ENCODE results near the gene N4BP2L2. TPM values are rescaled to one million over a fixed set of nuclear protein-coding genes. Genes with fewer than 3 reads are reported as not detected.

N4BP2L2 gene
- total RNA-seq = 84.3 and 87.4 TPM in 2 replicates

DNA sequence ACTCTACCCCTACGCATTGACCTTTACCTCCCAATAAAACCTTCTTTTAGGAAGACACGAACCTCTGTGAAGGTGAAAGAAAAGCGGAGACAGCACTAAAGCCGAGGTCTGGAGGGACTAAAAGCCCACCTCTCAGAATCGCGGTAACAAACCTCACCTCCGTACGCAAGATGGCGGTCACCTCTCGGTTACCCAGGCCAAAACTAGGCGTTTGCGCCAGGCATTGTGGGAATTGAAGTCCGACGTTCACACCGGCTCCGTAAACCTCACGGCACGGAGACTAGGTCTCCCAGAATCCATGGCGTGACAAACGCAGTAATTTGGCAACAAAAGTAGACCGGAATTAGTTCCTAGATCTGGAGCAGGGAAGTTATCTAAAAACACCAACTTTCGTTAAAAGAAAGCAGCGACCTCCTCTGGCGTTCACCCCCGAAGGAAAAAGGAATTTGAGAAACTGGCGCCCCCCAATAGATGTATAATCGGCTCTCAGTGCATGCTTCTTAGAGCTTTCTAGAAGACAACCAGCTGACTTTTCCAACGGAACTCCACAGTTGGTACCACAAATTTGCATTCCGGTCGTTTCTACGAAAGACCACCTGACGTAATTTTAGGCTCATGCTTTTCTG, at the start of gene N4BP2L2:
Gene N4BP2L2 (minus strand): TSS at position 175 of the 626 bp plus-strand sequence. CDS start 1,768 bp downstream, outside the sequence.

DNA sequence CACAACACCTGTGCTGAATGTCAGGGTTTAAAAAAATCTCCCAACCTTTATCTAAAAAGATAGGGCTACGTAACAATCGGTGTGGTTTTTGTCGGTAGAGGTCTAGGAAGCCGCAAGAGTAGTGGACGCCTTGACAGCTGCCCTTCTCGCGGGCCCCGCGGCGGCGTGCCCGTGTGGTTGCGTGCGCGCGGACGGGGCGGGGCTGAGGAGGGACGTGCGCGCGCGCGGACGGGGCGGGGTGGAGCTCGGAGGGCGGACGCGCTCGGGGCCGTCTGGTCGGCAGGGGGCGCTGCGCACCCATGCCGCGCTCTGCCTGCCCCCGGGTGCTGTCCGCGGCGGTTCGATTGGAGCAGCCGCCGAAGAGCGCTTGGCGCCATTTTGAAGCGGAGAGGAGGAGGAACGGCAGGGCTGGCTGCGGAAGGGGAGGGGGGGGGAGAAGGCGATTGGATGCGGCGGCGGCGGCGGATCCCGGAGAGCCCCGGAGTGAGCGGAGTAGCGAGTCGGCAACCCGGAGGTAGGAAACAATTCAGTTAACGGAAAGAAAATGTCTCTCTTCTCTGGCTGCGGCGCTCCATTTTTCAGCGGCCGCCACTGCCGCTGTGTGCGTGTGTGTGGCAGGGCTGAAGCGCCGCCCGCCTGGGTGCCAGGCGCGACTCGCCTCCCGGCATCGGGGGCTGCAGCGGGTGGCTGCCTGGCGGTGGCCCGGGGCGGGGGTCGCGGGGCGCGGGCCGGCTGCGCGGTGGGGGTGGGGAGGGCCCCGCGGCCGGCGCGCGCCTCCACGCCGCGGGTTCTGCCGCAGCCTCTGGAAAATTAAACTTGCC, 47.7 kb upstream of the N4BP2L2 start, which contains the start of gene PDS5B:
Gene PDS5B (plus strand): TSS at position 373 of the 821 bp plus-strand sequence. CDS start 62,321 bp downstream, outside the sequence.

DNA sequence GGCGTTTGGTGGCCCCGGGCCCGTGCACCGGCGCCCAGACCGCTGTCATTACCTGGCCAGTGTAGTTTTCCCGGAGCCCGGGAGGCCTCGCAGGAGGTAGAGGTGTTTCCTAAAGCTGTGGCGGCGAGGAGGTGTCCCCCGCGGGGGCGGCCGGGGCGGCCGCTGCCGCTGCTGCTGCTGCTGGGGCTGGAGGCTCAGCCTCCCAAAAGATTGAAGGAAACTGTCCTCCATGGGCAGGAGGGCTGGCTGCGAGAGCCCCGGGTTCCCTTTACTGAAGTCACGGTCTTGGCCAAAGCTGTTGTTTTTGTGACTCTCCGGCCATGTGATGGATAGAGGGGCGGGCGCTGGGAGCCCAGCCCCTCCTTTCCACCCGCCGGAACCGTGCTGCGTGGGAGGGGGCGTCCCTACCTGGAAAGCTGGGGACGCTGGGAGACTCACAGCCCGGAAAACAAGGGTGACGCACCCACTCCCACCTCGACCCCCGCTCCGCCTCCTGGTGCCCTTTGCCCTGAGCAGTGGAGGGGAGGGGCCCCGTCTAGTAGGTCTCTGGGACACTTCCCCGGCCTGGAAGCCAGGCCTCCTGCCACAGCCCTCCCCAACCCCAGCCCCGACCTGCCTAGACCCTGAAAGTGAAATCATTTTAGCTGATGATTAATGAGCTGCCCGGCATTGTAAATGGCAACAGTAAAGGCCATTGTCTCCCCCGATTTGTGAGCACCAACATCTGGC, 110.6 kb downstream of the N4BP2L2 start, which contains the start of gene N4BP2L1:
Gene N4BP2L1 (minus strand): TSS at position 279 of the 729 bp plus-strand sequence. CDS start 48 bp downstream, at position 231.

Small RNA genes within 50 kb of the gene (small RNA-seq; reads per million reads assigned to genes)
- not detected for gene RF00190

Other genes with a start within 250 kb of the N4BP2L2 start
- not detected in 2 replicates for gene ZAR1L, start 223.4 kb downstream of the N4BP2L2 start, total RNA-seq
- gene BRCA2, start 223.3 kb downstream of the N4BP2L2 start, total RNA-seq = 3.9 and 11.5 TPM in 2 replicates
- 0.98 and 1.6 TPM in 2 replicates for gene N4BP2L1, start 110.7 kb downstream of the N4BP2L2 start, total RNA-seq
- 31.0 and 37.1 TPM in 2 replicates for gene PDS5B, start 47.7 kb upstream of the N4BP2L2 start, total RNA-seq